NCI-H345 (cell line): ENCODE measurements around the gene KRT32.

ENCODE experiments used
- DNase-seq: peaks from one replicate; lab custom pipeline; 2025; lab: John Stamatoyannopoulos, UW

KRT32 gene

GRCh38 chr17:41492351-41492750 is 25.2 kb upstream of the KRT32 start:
- no peak for DNase-seq

- no peak for DNase-seq
These were observed 24.3 kb upstream of the KRT32 start for GRCh38 chr17:41491476-41491875.

DNA sequence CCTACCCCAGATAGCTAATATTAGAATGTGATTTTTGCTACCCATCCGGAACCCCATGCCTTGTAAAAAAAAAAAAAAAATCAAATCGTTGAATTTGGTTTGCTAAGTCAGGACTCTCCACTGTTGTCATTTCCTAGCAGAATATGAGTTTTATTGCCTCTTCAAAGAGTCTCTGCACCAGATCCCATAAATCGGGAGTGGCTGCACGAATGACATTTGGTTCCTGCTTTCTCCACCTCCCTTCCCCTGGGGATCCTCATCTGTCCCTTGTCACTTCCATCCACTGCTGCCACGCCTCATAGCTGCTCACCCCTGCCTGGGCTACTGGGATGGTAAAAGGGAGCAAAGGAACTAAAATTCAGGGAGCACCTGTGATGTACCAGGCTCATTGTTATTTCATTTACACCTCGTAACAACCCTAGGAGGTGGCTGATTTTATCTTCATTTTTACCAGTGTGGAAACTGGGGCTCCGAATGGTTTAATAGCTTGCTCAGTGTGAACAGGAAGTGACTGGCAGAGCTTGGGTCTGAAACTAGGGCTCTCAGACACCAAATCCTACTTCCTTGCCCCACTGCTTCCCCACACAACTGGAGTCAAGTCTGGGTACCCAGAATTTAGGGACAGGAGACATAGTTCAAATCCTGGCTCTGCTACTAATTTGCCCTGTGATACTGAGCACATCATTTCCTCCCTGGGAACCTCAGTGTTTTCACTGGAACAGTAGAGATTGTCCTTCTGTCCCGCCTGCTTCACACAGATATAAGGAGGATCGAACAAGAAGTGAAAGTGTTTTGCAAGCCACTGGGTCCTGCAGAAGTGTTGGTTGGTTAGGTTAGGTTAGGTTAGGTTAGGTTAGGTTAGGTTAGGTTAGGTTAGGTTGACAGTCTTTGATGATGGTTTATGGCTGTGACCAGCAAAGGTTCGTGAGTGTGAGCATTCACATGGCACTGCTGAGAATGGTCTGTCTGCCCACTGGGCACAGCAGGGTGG is 23.1 kb upstream of the KRT32 start:
- no peak for DNase-seq

DNA sequence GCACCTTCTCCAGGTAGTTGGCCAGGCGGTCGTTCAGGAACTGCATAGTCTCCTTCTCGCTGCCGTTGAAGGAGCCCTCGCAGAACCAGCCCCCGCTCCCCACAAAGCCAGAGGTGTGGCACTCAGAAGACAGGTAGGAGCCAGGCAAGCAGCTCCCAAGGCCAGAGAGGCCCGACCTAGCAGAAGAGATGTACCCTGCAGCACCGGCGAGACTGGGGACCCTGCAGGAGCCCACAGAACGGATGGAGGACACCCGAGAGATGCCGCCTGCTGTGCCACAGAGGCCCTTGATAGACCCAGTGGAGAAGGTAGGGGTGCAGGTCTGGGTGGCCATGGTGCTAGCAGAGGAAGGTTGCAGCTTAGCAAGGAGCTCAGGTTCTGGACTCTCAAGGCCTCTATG is 22.3 kb upstream of the KRT32 start, which contains the start of gene KRT36:
Gene KRT36 (minus strand): TSS at position 380 of the 400 bp plus-strand sequence. CDS start 46 bp downstream, at position 334.
- no peak for DNase-seq

DNA sequence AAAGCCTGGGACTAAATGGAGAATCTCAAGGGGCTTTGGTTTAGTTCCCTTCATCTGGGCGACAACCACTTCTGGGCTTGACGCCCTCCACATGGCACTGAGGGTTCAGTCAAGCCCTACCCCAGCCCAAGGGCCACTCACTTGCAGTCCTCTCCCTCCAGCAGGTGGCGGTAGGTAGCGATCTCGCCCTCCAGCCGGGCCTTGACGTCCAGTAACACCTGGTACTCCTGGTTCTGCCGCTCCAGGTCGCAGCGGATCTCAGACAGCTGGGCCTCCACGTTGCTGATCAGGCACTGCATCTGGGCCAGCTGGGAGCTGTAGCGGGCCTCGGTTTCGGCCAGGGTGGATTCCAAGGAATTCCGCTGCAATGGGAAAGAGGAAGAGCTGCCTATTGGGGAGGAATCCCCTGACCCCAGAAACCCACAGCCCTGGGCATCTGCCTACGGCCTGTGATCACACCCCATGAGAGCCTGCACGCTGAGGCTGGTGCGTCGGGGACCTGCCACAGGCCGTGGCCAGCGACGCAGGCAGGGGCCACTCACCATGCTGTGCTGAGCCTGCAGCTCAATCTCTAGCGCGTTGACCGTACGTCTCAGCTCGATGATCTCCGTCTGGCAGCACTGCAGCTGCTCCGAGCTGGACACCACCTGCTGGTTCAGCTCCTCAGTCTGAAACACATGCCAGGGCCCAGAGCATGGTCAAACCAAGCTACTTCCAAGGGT is 19.8 kb upstream of the KRT32 start:
- DNase-seq = no peak

DNA sequence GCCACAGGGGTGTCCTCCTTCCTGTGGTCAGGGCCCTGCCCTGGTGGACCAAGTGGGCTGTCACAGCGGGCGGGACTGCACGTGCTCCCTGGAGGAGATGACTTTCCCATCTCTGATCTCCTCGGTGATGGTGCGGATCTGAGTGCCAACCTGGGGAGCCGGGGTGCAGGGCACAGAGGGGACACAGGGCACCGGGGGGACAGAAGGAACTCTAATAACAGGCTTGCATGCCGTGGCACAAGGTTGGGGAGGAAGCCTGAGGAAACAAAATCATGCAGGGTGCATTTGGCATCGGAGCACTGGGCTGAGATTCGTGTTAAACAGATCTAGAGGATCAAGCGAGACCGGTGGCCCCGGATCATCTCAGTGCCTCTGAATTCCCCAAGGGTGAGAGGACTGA is 19.1 kb upstream of the KRT32 start:
- DNase-seq = no peak

GRCh38 chr17:41484920-41485904 is 18.0 kb upstream of the KRT32 start:
- DNase-seq = no peak

DNA sequence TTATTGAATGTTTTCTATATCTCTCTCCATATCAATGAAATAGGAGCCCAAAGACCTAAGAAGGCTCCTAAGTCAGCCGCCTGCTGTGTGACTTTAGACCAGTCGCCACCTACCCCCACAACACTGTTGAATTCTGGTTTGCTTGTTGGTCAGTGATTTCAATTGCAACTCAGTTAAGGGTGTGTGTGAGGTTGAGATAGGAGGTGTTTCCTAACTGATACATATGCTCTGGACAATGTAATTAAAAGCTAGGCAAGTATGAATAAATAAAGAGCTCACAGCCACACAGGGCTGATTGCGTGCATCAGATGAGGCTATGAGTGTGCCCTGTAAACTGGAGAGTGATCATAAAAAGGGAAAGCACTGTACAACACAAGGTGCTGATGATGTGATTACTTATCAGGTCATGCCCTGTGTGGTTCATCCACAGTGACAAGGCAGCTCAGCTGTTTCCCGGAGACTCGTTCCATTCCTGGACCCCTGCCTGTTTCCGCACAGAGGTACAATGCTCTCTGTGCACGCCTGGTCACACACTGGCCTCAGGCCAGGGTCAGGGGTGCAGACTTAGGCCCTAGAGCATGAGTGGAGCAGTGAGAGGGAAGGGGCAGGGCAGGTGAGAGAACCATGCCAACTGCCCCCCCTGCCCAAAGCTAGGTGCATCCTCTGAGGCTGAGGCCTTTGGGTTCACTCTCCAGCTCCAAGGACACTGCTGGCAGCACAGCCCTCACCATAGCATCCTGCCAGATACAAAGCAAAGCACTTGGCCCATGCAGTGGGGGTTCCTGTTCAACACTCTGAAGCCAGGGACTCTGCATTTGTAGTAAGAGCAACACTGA is 17.0 kb upstream of the KRT32 start:
- DNase-seq = no peak

DNA sequence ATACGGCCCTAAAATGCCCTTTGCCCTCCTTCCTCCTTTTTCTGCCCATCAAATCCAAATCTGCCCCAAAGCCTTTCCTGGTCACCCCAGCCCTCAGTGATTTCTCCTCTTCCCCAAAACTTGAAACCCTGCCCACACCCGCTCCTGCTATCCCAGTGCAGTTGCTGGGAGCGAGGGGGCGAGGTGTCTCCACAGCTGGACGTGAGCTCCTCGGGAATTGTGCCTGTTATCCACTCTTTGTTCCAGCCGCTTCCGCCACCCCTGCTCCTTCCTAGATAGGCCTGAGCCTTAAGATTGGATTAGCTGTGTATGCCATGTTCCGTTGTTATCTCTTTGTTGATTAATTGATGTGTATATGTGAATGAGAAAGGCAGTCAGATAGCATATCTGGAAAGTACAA is 16.3 kb upstream of the KRT32 start:
- no peak for DNase-seq

- DNase-seq = no peak
These were observed 13.8 kb upstream of the KRT32 start, which contains the start of gene KRT35 for GRCh38 chr17:41481036-41481435. KRT35 (minus strand) TSS chr17:41481151; CDS start chr17:41481097, 54 bp downstream.

- no peak for DNase-seq
These were observed 13.4 kb upstream of the KRT32 start for GRCh38 chr17:41480581-41480980.

- no peak for DNase-seq
These were observed 12.9 kb upstream of the KRT32 start for GRCh38 chr17:41480136-41480535.

GRCh38 chr17:41478237-41478636 is 11.1 kb upstream of the KRT32 start:
- DNase-seq = no peak

DNA sequence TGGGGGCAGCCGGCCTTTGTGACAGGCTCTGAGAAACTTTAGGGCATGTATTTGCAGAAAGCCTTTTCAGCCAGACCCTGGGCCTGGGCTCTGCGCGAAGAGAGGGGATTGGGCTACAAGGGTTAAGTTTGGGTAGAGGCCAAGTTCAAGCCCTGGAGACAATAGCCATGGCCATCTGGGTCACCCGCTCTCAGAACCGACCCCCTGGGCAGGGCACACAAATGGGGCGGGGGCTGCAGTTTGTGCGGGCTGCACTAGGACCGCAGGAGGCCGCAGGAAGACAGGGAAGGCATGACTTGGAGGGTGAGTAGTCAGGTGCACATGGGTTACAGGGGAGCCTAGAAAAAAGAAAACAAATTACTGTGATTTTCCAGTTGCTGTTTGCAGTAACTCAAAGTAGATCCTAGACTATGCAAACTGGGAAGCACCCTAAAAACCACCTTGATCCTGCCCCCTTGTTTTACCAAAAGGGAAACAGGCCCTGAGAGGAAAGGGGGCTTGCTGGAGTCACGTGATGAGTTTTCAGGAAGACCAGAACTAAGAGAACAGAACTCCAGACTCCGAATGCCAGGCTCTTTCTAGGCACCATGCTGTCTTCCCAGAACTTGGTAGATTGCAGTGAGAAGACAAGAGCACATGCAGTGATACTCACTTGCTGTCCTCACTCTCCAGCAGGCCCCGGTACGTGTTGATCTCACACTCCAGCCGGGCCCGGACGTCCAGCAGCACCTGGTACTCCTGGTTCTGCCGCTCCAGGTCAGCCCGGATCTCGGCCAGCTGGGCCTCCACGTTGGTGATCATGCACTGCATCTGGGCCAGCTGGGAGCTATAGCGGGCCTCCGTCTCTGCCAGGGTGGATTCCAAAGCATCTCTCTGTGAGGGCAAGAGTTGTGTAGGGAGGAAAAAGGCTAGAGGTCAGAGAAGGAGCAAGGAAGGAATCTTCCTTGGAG is 10.0 kb upstream of the KRT32 start:
- DNase-seq = no peak

DNA sequence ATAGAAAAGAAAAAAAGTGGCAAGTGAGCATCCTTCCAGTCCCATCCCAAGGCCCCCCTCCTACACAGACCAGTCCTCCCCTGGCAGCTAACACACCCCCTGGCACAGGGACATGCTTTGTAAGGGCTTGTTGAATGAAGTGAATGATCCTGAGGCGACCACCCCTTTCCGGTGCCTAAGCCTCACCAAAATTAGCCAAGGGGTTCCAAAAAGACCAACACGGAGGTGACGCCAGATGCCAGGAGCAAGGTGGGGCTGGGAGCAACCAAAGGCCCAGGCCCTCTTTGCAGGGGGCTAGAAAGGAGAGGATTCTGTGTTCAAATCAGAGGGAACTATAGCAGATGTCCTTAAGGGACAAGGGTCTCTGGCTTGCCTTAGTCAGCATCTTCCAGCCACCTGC is 8.2 kb upstream of the KRT32 start:
- DNase-seq = no peak

DNA sequence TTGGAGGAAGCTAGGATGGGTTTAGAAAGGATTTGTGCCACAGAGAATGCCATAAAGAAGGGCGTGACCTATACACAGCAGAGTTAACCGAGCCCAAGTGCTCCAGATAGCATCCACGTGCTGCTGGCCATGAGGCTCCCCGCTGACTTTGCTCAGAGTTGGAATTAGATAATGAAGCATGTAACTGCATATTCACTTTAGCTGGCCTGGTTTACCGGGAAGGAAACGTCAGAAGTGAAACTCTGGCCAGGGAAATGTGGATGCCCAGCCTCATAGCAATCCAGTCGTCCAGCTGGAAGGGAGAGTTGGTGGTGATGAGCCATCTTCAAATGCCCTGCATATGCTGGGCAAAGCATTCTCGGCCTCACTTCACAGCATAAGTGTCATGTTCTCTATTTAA is 7.7 kb upstream of the KRT32 start:
- DNase-seq = no peak

DNA sequence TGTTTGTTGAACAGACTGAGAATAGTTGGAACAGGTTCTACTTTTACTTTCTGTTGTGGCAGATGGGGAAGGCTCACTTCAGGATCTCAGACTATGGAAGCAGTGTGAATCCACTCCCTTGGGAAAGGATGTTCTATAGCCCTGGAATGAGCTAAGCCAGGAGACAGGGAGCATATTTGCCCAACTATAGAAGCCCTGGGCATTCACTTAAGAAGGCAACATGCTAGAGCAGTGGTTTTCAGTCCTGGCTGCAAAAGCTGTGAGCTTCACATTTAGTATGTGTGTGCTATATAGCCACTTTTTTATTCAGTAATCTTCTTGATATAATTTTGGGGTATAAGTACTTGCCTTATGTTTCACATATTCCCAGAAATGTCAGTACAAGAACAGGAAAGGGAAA is 1.2 kb upstream of the KRT32 start:
- DNase-seq = no peak

DNA sequence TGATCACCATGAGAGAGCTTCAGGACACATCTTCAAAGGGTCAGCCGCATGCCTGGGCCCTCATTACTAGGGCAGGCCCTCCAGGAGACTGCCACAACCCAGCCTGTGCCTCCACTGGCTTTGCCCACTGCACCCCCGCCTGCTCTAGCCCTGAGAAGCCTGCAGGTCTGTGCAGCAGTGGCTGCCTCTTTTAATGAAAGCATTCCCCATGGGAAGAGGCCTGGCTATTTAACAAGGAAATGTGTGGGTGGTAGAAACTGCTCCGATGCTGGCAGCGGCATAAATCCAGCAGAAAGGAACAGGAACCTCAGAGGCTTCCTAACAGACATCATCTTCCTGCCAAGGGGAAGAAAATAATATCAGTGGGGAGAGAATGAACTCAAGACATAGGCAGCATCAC is 375 bp upstream of the KRT32 start:
- no peak for DNase-seq

DNA sequence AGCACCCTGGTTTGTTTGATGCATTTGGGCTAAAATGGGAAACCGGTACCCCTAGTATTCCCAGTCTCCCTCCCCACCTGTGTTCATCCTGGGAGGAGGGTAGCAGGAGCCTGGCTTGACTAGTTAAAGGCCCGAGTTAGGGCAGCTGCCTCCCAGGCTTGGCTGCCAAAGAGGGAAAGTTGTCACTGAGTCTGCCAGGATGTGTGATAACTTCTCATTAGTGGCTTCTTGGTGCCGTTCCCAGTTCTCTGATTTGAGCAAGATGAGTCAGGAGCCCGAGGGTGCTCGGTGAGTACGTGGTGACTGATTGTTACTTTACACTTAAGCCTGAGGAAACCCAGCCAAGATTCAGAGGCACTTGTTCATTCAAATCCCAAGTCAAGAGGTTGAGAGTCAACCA is 2.5 kb downstream of the KRT32 start:
- DNase-seq = no peak

DNA sequence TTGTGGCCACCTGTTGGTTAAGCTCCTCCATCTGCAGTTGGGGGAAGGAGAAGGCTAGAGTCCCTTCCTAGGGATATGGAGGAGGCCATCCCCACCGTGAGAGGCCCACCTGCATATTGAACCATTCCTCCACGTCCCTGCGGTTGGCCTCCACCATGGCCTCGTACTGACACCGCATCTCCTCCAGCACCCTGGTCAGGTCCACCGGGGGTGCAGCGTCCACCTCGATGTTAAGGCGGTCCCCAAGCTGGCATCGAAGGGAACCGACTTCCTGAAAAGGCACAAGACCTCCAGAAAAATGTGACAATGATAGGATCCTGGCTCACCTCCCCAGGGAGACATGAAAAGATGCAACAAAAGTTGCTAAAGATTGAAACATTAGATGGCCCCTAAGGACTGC is 3.0 kb downstream of the KRT32 start:
- no peak for DNase-seq
